ENCODE measurements around the gene PANK4.
"Not testable (repeated sequence)": the region's sequence is repeated elsewhere in the genome, so short reads cannot be mapped to it uniquely, and the experiment has no call there.

Gene PANK4

GRCh38 chr1:2525920-2526823, at the start of gene PANK4:
Gene PANK4, minus strand, starts transcription at chr1:2526596. Its CDS starts 9 bp downstream, at chr1:2526587.
- DNase-seq = peak; percentile 98

GRCh38 chr1:2574350-2574749, 48.0 kb upstream of the PANK4 start:
- no peak for DNase-seq

- DNase-seq = no peak
These were observed 47.0 kb upstream of the PANK4 start for GRCh38 chr1:2573250-2573920.

- no peak for DNase-seq
These were observed 45.0 kb upstream of the PANK4 start for GRCh38 chr1:2571348-2571747.

GRCh38 chr1:2570332-2570731, 43.9 kb upstream of the PANK4 start:
- DNase-seq = no peak

- not testable (repeated sequence) for DNase-seq
These were observed 43.3 kb upstream of the PANK4 start for GRCh38 chr1:2569703-2570102.

- DNase-seq = no peak
These were observed 42.7 kb upstream of the PANK4 start for GRCh38 chr1:2569060-2569459.

- not testable (repeated sequence) for DNase-seq
These were observed 41.9 kb upstream of the PANK4 start for GRCh38 chr1:2568187-2568816.

- DNase-seq = no peak
These were observed 40.8 kb upstream of the PANK4 start for GRCh38 chr1:2567083-2567679.

GRCh38 chr1:2566101-2567045, 40.0 kb upstream of the PANK4 start:
- DNase-seq = no peak

- DNase-seq = no peak
These were observed 38.5 kb upstream of the PANK4 start for GRCh38 chr1:2564815-2565374.

GRCh38 chr1:2564006-2564814, 37.8 kb upstream of the PANK4 start:
- DNase-seq = no peak

GRCh38 chr1:2563205-2563604, 36.8 kb upstream of the PANK4 start:
- DNase-seq = no peak

GRCh38 chr1:2561898-2562895, 35.8 kb upstream of the PANK4 start:
- DNase-seq = no peak

- DNase-seq = no peak
These were observed 35.0 kb upstream of the PANK4 start for GRCh38 chr1:2561446-2561845.

- no peak for DNase-seq
These were observed 34.1 kb upstream of the PANK4 start for GRCh38 chr1:2560299-2561073.

GRCh38 chr1:2559509-2560298, 33.3 kb upstream of the PANK4 start:
- DNase-seq = no peak

- no peak for DNase-seq
These were observed 32.5 kb upstream of the PANK4 start for GRCh38 chr1:2558861-2559260.

Data from RPMI8226 (cell line).